GM18520 (cell line): ENCODE results near the gene TAF11L2.
"Not testable (repeated sequence)": the region's sequence is repeated elsewhere in the genome, so short reads cannot be mapped to it uniquely, and the experiment has no call there.

Experiments
- ATAC-seq: cut with Tn5 transposase; IDR thresholded peaks from one replicate; pipeline ENCODE4 v1.9.1; 2021; ENCODE audit not compliant: unreplicated experiment

The TAF11L2 gene

DNA sequence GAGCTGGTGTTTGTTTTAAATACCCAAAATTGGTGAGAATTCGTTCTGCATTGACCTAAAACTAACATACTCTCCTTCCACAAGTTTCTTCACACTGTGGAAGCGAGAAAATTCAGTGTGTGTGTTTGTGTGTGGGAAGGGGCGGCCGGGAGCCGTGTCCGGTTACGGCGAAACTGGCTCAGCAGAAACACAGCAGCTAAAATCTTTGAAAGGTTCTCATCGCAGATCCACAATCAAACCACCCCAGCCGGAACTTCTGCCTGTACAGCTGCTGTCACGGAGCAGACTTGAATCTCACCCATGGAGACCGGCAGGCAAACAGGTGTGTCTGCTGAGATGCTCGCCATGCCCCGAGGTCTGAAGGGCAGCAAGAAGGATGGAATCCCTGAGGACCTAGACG lies 26.9 kb downstream of the TAF11L2 start, which contains the start of gene TAF11L5:
Gene TAF11L5 (plus strand): TSS at position 301 of the 400 bp plus-strand sequence.
- ATAC-seq, result not testable (repeated sequence)

DNA sequence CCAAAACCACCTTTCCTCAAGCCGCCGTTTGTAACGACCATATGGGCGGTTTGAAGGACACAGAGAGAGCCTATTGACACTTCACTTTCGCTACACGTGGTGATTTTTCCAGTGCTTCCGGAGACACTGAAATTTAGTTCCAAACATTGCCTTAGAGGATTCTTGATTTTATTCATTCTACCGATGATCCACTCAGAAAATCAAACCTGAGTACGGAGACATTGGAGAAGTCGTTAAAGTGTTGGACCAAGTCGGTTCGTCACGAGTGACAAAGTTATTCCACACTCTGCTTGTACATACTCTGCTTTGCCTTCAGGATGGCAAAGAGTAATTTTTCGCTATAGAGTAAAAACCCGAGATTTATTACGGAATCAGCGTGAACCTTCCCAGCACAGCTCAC lies 28.5 kb downstream of the TAF11L2 start:
- not testable (repeated sequence) for ATAC-seq

DNA sequence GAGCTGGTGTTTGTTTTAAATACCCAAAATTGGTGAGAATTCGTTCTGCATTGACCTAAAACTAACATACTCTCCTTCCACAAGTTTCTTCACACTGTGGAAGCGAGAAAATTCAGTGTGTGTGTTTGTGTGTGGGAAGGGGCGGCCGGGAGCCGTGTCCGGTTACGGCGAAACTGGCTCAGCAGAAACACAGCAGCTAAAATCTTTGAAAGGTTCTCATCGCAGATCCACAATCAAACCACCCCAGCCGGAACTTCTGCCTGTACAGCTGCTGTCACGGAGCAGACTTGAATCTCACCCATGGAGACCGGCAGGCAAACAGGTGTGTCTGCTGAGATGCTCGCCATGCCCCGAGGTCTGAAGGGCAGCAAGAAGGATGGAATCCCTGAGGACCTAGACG lies 30.3 kb downstream of the TAF11L2 start, which contains the start of gene TAF11L6:
Gene TAF11L6 (plus strand): TSS at position 301 of the 400 bp plus-strand sequence.
- not testable (repeated sequence) for ATAC-seq
